ENCODE measurements around the gene KIF13A. TPM values are rescaled to one million over a fixed set of nuclear protein-coding genes. Genes with fewer than 3 reads are reported as not detected.

Gene KIF13A
- total and polyA plus RNA-seq, 12 donors: 17.4 to 91.6 (median 52.3) TPM

- no peak overlapping the region for H3K4me3 ChIP-seq
- H3K36me3 ChIP-seq (replicated peaks in 1 of 2): no peaks in the 10 kb centered on the region
- intact Hi-C loops (cut with DNase I): no loop called here
- no peak for DNase-seq
- H3K27ac ChIP-seq: no peak overlapping the region
- no peak for TF ChIP-seq POLR2A (IDR thresholded peaks at IDR 0.05)
- TF ChIP-seq CTCF (IDR thresholded peaks at IDR 0.05): no peak
- 93 to 97% (median 95%) methylated on average over 4 of the region's 4 CpGs for WGBS, 4 donors
- peaks cover 0 to 4% (median 0%) of the 10 kb centered on the region in 3 donors for H3K9me3 ChIP-seq (replicated peaks in 1 of 3)
- H3K27me3 ChIP-seq: no peaks in the 10 kb centered on the region
- peaks cover 22 to 23% of the 10 kb centered on the region in 2 donors for H3K4me1 ChIP-seq (replicated peaks in 1 of 2)
Measured at GRCh38 chr6:17899491-17899890, 87.9 kb downstream of the KIF13A start.

GRCh38 chr6:17897681-17898080, 89.8 kb downstream of the KIF13A start:
- 81 to 100% (median 95%) methylated on average over 1 of the region's 1 CpG for WGBS, 4 donors
- H3K36me3 ChIP-seq (replicated peaks in 1 of 2): no peaks in the 10 kb centered on the region

DNA sequence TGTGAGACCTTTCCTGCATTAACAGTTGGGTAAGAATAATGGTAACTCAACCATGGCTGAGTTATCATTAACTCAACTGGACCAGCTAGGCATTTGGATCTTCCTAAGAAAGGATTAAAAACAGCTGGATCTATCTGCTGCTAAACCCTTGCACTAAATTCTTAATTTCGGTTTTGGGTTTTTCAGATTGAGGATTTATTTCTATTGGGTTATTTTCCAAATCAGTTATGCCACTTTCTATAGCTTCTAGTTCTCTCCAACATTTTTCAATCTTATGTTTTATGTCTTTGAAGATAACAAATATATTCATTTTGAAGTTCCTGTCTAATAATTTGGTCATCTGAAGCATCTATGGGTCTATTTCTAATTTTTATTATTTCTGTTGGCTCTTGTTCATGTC, 92.5 kb downstream of the KIF13A start:
- Histone ChIP-seq H3K36me3 (replicated peaks in 1 of 2) (no peaks in the 10 kb centered on the region), H3K27me3 (no peaks in the 10 kb centered on the region), H3K4me3 (no peak overlapping the region), H3K27ac (no peak overlapping the region), H3K9me3 (replicated peaks in 1 of 3) (peaks cover 0 to 4% (median 0%) of the 10 kb centered on the region in 3 donors), H3K4me1 (replicated peaks in 1 of 2) (no peaks in the 10 kb centered on the region)
- DNase-seq: no peak
- intact Hi-C loops (cut with DNase I): no loop called here
- no peak for TF ChIP-seq POLR2A (IDR thresholded peaks at IDR 0.05)
- TF ChIP-seq CTCF (IDR thresholded peaks at IDR 0.05): no peak
- WGBS, 4 donors: 91 to 98% (median 95%) methylated on average over 1 of the region's 1 CpG

More at GRCh38 chr6:17897681-17898080, 89.8 kb downstream of the KIF13A start:
- DNase-seq: no peak
- peaks cover 5 to 11% of the 10 kb centered on the region in 2 donors for H3K4me1 ChIP-seq (replicated peaks in 1 of 2)
- no peak overlapping the region for H3K27ac ChIP-seq
- H3K27me3 ChIP-seq: no peaks in the 10 kb centered on the region
- H3K4me3 ChIP-seq: no peak overlapping the region
- TF ChIP-seq POLR2A (IDR thresholded peaks at IDR 0.05): no peak
- TF ChIP-seq CTCF (IDR thresholded peaks at IDR 0.05): no peak
- peaks cover 0 to 4% (median 0%) of the 10 kb centered on the region in 3 donors for H3K9me3 ChIP-seq (replicated peaks in 1 of 3)
- intact Hi-C loops (cut with DNase I): no loop called here

DNA sequence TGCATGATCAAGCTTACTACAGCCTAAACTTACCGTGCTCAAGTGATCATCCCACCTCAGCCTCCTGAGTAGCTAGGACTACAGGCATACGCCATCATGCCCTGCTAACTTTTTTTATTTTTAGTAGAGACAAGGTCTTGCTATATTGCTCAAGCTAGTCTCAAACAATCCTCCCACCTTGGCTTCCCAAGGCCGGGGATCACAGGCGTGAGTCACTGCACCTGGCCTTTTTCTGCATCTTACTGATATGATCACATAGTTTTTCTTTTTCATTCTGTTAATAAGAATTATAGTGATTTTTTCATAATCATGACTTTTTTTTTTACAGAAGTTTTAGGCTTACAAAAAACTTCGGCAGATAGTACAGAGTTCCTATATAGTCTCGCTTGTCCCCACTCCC, 93.2 kb downstream of the KIF13A start:
- no peaks in the 10 kb centered on the region for H3K27me3 ChIP-seq
- H3K9me3 ChIP-seq (replicated peaks in 1 of 3): peaks cover 0 to 4% (median 0%) of the 10 kb centered on the region in 3 donors
- intact Hi-C loops (cut with DNase I): no loop called here

More for the DNA sequence above, 93.2 kb downstream of the KIF13A start:
- Histone ChIP-seq H3K36me3 (replicated peaks in 1 of 2) (no peaks in the 10 kb centered on the region), H3K4me3 (no peak overlapping the region), H3K4me1 (replicated peaks in 1 of 2) (no peaks in the 10 kb centered on the region), H3K27ac (no peak overlapping the region)
- WGBS, 4 donors: 94 to 98% (median 95%) methylated on average over 6 of the region's 6 CpGs
- TF ChIP-seq POLR2A (IDR thresholded peaks at IDR 0.05) (no peak), CTCF (IDR thresholded peaks at IDR 0.05) (no peak)
- DNase-seq: no peak
